ENCODE results near the gene NAA25.

DNA sequence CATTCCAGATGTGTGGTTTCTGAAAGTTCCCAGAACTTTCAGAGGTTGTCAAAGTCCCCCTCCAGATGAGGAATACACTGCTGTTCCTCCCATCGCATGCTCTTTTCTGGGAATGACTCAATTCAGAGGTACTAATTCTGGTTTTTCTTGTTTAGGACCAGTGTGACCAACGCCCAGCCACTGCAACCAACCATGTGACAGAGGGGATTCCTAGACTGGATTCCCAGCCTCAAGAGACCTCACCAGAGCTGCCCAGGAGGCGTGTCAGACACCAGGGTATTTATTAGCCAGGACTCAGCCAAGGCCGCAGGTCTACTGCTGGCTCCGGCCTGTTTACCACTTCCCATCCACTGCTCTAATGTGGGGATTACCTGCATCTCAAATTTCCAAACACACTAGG, 41.0 kb upstream of the NAA25 start:
- TF ChIP-seq, protein P1, sequence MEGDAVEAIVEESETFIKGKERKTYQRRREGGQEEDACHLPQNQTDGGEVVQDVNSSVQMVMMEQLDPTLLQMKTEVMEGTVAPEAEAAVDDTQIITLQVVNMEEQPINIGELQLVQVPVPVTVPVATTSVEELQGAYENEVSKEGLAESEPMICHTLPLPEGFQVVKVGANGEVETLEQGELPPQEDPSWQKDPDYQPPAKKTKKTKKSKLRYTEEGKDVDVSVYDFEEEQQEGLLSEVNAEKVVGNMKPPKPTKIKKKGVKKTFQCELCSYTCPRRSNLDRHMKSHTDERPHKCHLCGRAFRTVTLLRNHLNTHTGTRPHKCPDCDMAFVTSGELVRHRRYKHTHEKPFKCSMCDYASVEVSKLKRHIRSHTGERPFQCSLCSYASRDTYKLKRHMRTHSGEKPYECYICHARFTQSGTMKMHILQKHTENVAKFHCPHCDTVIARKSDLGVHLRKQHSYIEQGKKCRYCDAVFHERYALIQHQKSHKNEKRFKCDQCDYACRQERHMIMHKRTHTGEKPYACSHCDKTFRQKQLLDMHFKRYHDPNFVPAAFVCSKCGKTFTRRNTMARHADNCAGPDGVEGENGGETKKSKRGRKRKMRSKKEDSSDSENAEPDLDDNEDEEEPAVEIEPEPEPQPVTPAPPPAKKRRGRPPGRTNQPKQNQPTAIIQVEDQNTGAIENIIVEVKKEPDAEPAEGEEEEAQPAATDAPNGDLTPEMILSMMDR (IDR thresholded peaks at IDR 0.05; ENCODE audit: borderline replicate concordance, extremely low read depth, low read length, poor library complexity, severe bottlenecking): no peak
- no peak for TF ChIP-seq EZH2 (IDR thresholded peaks at IDR 0.05; ENCODE audit: borderline replicate concordance, low read depth, low read length, severe bottlenecking)

All from DND-41 (cell line).